ENCODE data around the gene PUM1. TPM values are rescaled to one million over a fixed set of nuclear protein-coding genes. Genes with fewer than 3 reads are reported as not detected.
A peak's percentile ranks its signal among the peaks of the same experiment; 100 is the strongest.

The PUM1 gene
- total and polyA plus RNA-seq, 10 donors, result 14.9 to 122 (median 82.5) TPM

GRCh38 chr1:30903343-30904034 is 162.0 kb downstream of the PUM1 start:
- Histone ChIP-seq H3K36me3 (peaks cover 0 to 5% (median 0%) of the 10 kb centered on the region in 6 donors), H3K9me3 (no peaks in the 10 kb centered on the region), H3K4me3 (peak overlapping the region in 1 of 8 donors; percentile 7), H3K27me3 (replicated peaks in 1 of 7) (peaks cover 0 to 30% (median 10%) of the 10 kb centered on the region in 7 donors), H3K4me1 (peaks cover 16 to 87% (median 58%) of the 10 kb centered on the region in 6 donors), H3K27ac (peak overlapping the region; percentile 32 to 84 (median 77))
- WGBS, 5 donors, result 75 to 84% (median 81%) methylated on average over 8 of the region's 8 CpGs
- TF ChIP-seq, protein P1, sequence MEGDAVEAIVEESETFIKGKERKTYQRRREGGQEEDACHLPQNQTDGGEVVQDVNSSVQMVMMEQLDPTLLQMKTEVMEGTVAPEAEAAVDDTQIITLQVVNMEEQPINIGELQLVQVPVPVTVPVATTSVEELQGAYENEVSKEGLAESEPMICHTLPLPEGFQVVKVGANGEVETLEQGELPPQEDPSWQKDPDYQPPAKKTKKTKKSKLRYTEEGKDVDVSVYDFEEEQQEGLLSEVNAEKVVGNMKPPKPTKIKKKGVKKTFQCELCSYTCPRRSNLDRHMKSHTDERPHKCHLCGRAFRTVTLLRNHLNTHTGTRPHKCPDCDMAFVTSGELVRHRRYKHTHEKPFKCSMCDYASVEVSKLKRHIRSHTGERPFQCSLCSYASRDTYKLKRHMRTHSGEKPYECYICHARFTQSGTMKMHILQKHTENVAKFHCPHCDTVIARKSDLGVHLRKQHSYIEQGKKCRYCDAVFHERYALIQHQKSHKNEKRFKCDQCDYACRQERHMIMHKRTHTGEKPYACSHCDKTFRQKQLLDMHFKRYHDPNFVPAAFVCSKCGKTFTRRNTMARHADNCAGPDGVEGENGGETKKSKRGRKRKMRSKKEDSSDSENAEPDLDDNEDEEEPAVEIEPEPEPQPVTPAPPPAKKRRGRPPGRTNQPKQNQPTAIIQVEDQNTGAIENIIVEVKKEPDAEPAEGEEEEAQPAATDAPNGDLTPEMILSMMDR (IDR thresholded peaks at IDR 0.05 in 8 of 11, conservative IDR thresholded peaks at IDR 0.05 in 3 of 11), result no peak
- no peak for TF ChIP-seq POLR2A (IDR thresholded peaks at IDR 0.05)
- no peak for TF ChIP-seq POLR2AphosphoS5 (IDR thresholded peaks at IDR 0.05)
- intact Hi-C loops (cut with DNase I; ENCODE audit: low total_unique reads), result no loop called here
- DNase-seq, result peak; percentile 54

DNA sequence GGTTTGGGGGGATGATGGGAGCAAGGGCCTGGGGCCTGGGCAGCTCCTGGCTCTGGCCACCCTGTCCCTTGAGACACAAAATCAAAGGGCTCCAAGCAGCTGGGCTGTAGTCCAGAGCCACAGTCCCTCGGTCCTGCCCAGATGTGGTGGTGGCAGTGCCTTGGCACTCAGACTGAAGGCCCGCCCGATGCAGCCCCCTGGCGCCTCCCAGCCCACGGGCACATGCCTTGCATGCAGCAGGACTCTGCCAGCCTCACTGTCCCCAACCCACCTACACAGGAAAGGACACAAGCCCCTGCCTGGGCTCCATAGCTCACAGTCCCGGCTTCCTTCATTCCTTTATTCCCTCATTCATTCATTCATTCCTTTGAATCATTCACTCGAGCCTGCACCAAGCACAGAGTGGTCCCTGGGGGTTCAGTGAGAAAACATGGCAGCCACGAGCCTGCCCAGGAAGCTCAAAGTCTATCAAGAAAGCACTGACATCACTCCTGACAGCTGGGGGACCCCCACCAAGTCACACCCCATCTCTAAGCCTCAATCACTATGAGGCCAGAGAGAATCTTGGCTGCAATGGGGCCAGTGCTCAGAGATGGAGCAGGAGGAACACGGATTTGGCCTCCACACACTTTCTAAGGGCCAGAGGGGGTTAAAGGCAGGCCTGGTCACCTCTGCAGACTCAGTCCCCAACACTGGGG is 162.8 kb downstream of the PUM1 start:
- TF ChIP-seq POLR2A (IDR thresholded peaks at IDR 0.05) (no peak), POLR2AphosphoS5 (IDR thresholded peaks at IDR 0.05) (no peak)
- TF ChIP-seq, protein P1 (IDR thresholded peaks at IDR 0.05 in 8 of 11, conservative IDR thresholded peaks at IDR 0.05 in 3 of 11), result no peak
- Histone ChIP-seq H3K9me3 (no peaks in the 10 kb centered on the region), H3K27ac (peak overlapping the region; percentile 32 to 84 (median 77)), H3K27me3 (replicated peaks in 1 of 7) (peaks cover 0 to 24% (median 6%) of the 10 kb centered on the region in 7 donors), H3K4me1 (peaks cover 16 to 90% (median 54%) of the 10 kb centered on the region in 6 donors), H3K4me3 (peak overlapping the region in 1 of 8 donors; percentile 7), H3K36me3 (peaks cover 0 to 5% (median 0%) of the 10 kb centered on the region in 6 donors)
- 53 to 68% (median 60%) methylated on average over 9 of the region's 9 CpGs for WGBS, 5 donors
- intact Hi-C loops (cut with DNase I; ENCODE audit: low total_unique reads), result no loop called here
- DNase-seq, result peak; percentile 68

DNA sequence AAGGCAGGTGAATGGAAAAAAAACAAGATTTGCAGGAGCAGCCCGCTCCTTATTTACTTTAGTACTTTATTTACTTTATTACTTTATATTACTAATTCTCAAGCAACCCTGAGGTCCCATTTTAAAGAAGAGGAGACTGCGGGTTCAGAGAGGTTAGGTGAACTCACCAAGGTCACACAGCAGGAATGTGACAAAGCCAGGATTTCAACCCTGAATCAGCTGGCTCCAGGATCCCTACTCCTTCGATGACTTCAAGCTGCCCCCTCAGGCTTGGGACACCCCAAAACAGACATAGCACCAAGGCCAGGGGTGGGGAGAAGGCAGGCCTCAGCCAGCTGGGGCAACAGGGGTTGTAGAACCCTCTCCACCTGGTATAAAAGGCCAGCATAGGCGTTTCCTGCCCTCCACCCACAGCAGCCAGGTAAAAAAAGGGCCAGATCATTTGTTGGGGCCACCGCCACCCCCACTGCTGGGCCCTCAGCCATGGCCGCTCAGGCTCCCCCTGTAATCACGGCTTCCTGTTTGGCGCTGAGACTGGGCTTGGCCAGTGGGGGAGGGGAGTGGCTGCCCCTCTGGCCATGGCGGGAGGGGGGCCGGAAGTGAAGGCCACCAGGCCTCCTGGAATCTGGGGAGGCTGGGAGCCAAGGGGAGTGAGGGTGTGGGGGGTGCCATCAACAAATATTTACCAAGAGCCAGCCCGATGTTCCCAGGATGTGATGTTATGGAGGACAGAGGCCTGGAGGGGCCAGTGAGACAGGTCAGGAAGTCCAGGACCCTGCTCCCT is 163.5 kb downstream of the PUM1 start:
- Histone ChIP-seq H3K27ac (peak overlapping the region; percentile 32 to 84 (median 77)), H3K27me3 (replicated peaks in 1 of 7) (peaks cover 0 to 17% (median 0%) of the 10 kb centered on the region in 7 donors), H3K36me3 (peaks cover 0 to 5% (median 0%) of the 10 kb centered on the region in 6 donors), H3K4me1 (peaks cover 11 to 89% (median 47%) of the 10 kb centered on the region in 6 donors), H3K9me3 (no peaks in the 10 kb centered on the region), H3K4me3 (no peak overlapping the region)
- TF ChIP-seq POLR2AphosphoS5 (IDR thresholded peaks at IDR 0.05) (peak; percentile 78 to 83 (median 82)), POLR2A (IDR thresholded peaks at IDR 0.05) (no peak)
- TF ChIP-seq, protein P1 (IDR thresholded peaks at IDR 0.05 in 8 of 11, conservative IDR thresholded peaks at IDR 0.05 in 3 of 11), result no peak
- intact Hi-C loops (cut with DNase I; ENCODE audit: low total_unique reads), result no loop called here
- peak; percentile 81 for DNase-seq
- WGBS, 5 donors, result 35 to 40% (median 38%) methylated on average over 8 to 11 of the region's 11 CpGs
